Transverse colon (tissue), 4 donors: ENCODE results near the gene DUT. TPM values are rescaled to one million over a fixed set of nuclear protein-coding genes. Genes with fewer than 3 reads are reported as not detected.

Experiments used
- DNase-seq: peaks from one replicate; pipeline ENCODE4 v3.0.0-alpha.2; 2019
- H3K27ac ChIP-seq, 4 donors: fragments of 200-600 bp; sonication (generic); 2 replicates each; pipeline ENCODE4 v1.5.1; 2016 to 2018; ENCODE audit warnings: inconsistent platforms in 4 of 4
- H3K27me3 ChIP-seq: fragments of 200-600 bp; sonication (generic); 2 replicates; pipeline ENCODE4 v1.5.1; 2017; ENCODE audit warnings: inconsistent platforms
- H3K36me3 ChIP-seq, 4 donors: fragments of 200-600 bp; sonication (generic); 2 replicates each; pipeline ENCODE4 v1.5.1; 2017 to 2019; ENCODE audit warnings: inconsistent platforms in 4 of 4
- H3K4me1 ChIP-seq, 4 donors: fragments of 200-600 bp; sonication (generic); 2 replicates each; pipeline ENCODE4 v1.5.1; 2017 to 2020; ENCODE audit warnings: inconsistent platforms in 4 of 4
- H3K4me3 ChIP-seq, 4 donors: fragments of 200-600 bp; sonication (generic); 1 replicate in 1 of 4; 2 replicates in 3 of 4; pipeline versions ENCODE4 v1.5.1 to v1.6.1; 2017 to 2019; ENCODE audit warnings: inconsistent platforms in 4 of 4
- H3K9me3 ChIP-seq, 2 donors: fragments of 200-600 bp; sonication (generic); 2 replicates each; pipeline ENCODE4 v1.5.1; 2017 to 2019; ENCODE audit warnings: inconsistent platforms in 2 of 2
- EP300 ChIP-seq: sonication (generic); formaldehyde crosslinking; IDR thresholded peaks from one replicate; pipeline ENCODE4 v1.6.1; 2017; ENCODE audit warnings: antibody characterized with exemption, low read depth
- POLR2A ChIP-seq: fragments of 450-650 bp; IDR thresholded peaks from one replicate; pipeline ENCODE4 v1.6.1; 2016; ENCODE audit warnings: antibody characterized with exemption, mild to moderate bottlenecking, moderate library complexity
- POLR2AphosphoS5 ChIP-seq, 3 donors: sonication (generic); formaldehyde crosslinking; IDR thresholded peaks; one replicate each; pipeline ENCODE4 v1.6.1; 2016; ENCODE audit warnings: antibody characterized with exemption in 3 of 3
- WGBS, 2 donors: methylation state at CpG; one replicate each; pipeline ENCODE4 v1.1.5; 2018; ENCODE audit warnings: low coverage in 1 of 2; 5-methylcytosine and 5-hydroxymethylcytosine counted together
- in situ Hi-C, 4 donors: fragments of 200-750 bp; cut with MboI; loops; one replicate each; pipeline versions ENCODE4 v1.15.0 to v1.15.1; 2017; ENCODE audit warnings: low sequenced_read_pairs in 3 of 4, low pct_ligation_motif_present in 1 of 4, low pct_unique_long_range_greater_than_20kb in 1 of 4
- intact Hi-C: fragments of 100-400 bp; cut with DNase I; formaldehyde crosslinking; loops from one replicate; pipeline ENCODE4 v1.15.1; 2023; ENCODE audit warnings: low total_unique reads
- total RNA-seq, 4 donors: library from RNA; depleted of rRNA; stranded (reverse); fragments of >200 nt; gene quantifications; one replicate each; pipeline ENCODE4 v1.1.0, GENCODE V29; 2016
- TF ChIP-seq, protein P1 (sequence below), 5 experiments: fragments of 200-600 bp in 3 of 5; fragments of 450-650 bp in 2 of 5; sonication (generic) in 3 of 5; IDR thresholded peaks; 1 replicate in 2 of 5; 2 replicates in 3 of 5; pipeline ENCODE4 v1.5.1; 2016 to 2017; ENCODE audit warnings: antibody characterized with exemption in 5 of 5, inconsistent platforms in 3 of 5, mild to moderate bottlenecking in 2 of 5, moderate library complexity in 1 of 5

The DUT gene
- total RNA-seq, 4 donors from 2014 or later: 19.5 to 63.1 (median 45.3) TPM

DNA sequence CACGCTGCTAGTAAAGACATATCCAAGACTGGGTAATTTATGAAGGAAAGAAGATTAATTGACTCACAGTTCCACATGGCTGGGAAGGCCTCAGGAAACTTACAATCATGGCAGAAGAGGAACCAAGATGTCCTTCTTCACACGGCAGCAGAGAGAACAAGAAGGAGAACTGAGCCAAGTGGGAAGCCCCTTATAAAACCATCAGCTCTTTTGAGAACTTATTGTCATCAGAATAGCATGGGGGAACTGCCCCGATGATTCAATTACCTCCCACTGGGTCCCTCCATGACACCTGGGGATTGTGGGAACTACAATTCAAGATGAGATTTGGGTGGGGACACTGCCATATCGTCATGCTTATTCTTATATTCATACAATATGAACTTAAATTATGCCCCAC is 49.0 kb downstream of the DUT start:
- H3K9me3 ChIP-seq: no peaks in the 10 kb centered on the region
- H3K36me3 ChIP-seq: no peaks in the 10 kb centered on the region
- intact Hi-C loops: no loop called here
- H3K27ac ChIP-seq: no peak overlapping the region
- in situ Hi-C loops: no loop called here
- no peaks in the 10 kb centered on the region for H3K27me3 ChIP-seq
- no peaks in the 10 kb centered on the region for H3K4me1 ChIP-seq
- TF ChIP-seq POLR2AphosphoS5 (IDR thresholded peaks at IDR 0.05) (no peak), POLR2A (no peak), EP300 (no peak)
- TF ChIP-seq, protein P1, sequence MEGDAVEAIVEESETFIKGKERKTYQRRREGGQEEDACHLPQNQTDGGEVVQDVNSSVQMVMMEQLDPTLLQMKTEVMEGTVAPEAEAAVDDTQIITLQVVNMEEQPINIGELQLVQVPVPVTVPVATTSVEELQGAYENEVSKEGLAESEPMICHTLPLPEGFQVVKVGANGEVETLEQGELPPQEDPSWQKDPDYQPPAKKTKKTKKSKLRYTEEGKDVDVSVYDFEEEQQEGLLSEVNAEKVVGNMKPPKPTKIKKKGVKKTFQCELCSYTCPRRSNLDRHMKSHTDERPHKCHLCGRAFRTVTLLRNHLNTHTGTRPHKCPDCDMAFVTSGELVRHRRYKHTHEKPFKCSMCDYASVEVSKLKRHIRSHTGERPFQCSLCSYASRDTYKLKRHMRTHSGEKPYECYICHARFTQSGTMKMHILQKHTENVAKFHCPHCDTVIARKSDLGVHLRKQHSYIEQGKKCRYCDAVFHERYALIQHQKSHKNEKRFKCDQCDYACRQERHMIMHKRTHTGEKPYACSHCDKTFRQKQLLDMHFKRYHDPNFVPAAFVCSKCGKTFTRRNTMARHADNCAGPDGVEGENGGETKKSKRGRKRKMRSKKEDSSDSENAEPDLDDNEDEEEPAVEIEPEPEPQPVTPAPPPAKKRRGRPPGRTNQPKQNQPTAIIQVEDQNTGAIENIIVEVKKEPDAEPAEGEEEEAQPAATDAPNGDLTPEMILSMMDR (IDR thresholded peaks at IDR 0.05): no peak
- DNase-seq: no peak
- WGBS, 2 donors: 78 to 87% methylated on average over 3 to 4 of the region's 4 CpGs
- no peak overlapping the region for H3K4me3 ChIP-seq

DNA sequence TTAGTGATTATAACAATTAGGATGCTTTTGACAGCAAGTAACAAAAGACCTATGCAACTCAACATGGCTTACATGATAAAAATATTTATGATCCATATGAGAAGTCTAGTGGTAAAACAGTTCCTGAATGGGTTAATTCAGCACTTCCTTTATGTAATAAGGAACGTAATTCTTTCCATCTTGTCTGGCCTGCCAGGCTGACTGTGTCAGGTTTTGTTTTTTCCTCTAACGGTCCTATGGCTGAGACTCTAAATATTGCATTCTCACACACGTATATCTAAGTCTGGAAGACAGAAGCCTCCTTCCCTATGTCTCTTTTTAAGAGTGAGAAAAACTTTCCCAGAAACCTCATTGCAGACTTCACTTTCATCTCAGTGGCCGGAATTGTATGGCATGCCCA is 50.6 kb downstream of the DUT start:
- Histone ChIP-seq H3K36me3 (no peaks in the 10 kb centered on the region), H3K4me1 (no peaks in the 10 kb centered on the region), H3K27ac (no peak overlapping the region), H3K27me3 (no peaks in the 10 kb centered on the region), H3K4me3 (no peak overlapping the region), H3K9me3 (no peaks in the 10 kb centered on the region)
- DNase-seq: no peak
- in situ Hi-C loops: no loop called here
- 52 to 61% methylated on average over 3 to 4 of the region's 4 CpGs for WGBS, 2 donors
- no peak for TF ChIP-seq POLR2A
- TF ChIP-seq, protein P1 (IDR thresholded peaks at IDR 0.05): no peak
- no peak for TF ChIP-seq EP300
- TF ChIP-seq POLR2AphosphoS5 (IDR thresholded peaks at IDR 0.05): no peak
- intact Hi-C loops: no loop called here

DNA sequence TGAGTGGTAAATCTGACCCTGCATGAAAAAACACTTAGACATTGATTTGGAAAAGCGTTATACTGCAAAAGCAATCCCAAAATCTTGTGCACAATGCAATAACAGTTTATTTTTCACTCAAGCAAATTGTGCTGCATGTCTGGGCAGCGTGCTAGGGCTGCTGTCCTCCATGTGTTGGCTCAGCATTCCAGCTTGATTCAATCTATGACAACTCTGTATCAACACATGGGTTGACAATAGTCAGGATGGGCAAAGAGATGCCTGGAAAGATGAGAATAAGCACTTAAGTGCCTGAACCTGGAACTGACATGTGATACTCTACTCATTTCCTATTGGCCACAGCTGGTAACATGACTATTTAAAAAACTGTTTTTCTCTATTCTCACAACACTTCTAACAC is 51.8 kb downstream of the DUT start:
- in situ Hi-C loops: no loop called here
- intact Hi-C loops: no loop called here
- 77 to 85% methylated on average over 1 to 2 of the region's 2 CpGs for WGBS, 2 donors

DNA sequence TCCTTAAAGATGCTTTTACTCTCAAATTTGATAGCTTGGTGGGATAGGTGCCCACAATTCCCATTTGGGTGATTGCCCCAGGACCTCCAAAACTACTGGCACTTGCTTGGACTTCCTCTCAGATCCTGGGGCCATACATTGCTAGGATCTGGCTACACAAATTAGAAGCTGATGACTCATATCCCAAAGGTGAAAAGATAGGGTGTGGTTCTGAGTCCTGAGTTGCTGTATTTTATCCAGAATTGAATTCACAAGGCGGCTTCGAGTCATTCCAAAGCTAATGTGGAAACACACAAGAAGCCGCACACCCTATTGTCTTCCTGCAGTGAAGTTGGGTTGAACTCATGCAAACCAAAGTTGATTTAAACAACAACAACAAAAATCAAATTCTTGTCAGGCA is 53.4 kb downstream of the DUT start:
- no peaks in the 10 kb centered on the region for H3K36me3 ChIP-seq
- H3K27me3 ChIP-seq: no peaks in the 10 kb centered on the region
- no peak for DNase-seq
- in situ Hi-C loops (no loop called here), intact Hi-C loops (no loop called here)
- peaks cover 0 to 8% (median 4%) of the 10 kb centered on the region in 4 donors for H3K4me1 ChIP-seq
- TF ChIP-seq POLR2A (no peak), POLR2AphosphoS5 (IDR thresholded peaks at IDR 0.05) (no peak), EP300 (no peak)
- TF ChIP-seq, protein P1 (IDR thresholded peaks at IDR 0.05): no peak
- no peaks in the 10 kb centered on the region for H3K9me3 ChIP-seq
- H3K4me3 ChIP-seq: no peak overlapping the region
- 86 to 87% methylated on average over 3 of the region's 3 CpGs for WGBS, 2 donors
- H3K27ac ChIP-seq: no peak overlapping the region

More for the DNA sequence above, 51.8 kb downstream of the DUT start:
- DNase-seq: no peak
- Histone ChIP-seq H3K27me3 (no peaks in the 10 kb centered on the region), H3K4me3 (no peak overlapping the region), H3K4me1 (peaks cover 0 to under 1% (median 0%) of the 10 kb centered on the region in 4 donors), H3K9me3 (no peaks in the 10 kb centered on the region), H3K27ac (no peak overlapping the region), H3K36me3 (no peaks in the 10 kb centered on the region)
- TF ChIP-seq POLR2AphosphoS5 (IDR thresholded peaks at IDR 0.05): no peak
- TF ChIP-seq, protein P1 (IDR thresholded peaks at IDR 0.05): no peak
- no peak for TF ChIP-seq POLR2A
- TF ChIP-seq EP300: no peak
